Kidney capillary endothelial cell (primary cell): Measurements from ENCODE around the gene RAG2.
"Not testable (repeated sequence)": the region's sequence is repeated elsewhere in the genome, so short reads cannot be mapped to it uniquely, and the experiment has no call there.

Experiments used
- DNase-seq: peaks from one replicate; pipeline ENCODE4 v3.0.0-alpha.2; 2018; ENCODE audit warnings: low spot score

RAG2 gene

GRCh38 chr11:36600180-36600579, 2.1 kb upstream of the RAG2 start:
- DNase-seq, result no peak

DNA sequence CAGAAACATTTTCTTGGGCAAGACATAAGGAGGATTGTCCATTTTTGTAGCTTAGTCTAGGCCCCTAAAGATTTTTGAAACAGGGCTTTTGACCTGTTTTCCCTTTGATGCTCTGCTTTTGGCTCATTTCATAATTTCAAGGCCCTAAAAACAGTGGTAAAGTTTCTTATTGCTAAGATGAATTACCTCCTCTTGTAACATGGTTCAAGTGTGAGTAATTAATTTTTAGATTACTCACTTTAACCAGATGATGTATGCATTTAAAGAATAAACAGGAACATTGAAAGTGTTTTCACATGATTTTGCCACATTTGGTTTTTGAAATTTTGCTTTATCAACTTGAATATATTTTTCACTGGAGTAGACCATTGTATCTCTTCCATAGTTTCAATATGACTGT, 1.2 kb downstream of the RAG2 start:
- DNase-seq, result no peak

- DNase-seq, result peak; percentile 91
Measured at GRCh38 chr11:36594316-36594989, 3.6 kb downstream of the RAG2 start, which contains the start of gene IFTAP. IFTAP (plus strand) TSS chr11:36594502; CDS start chr11:36610104, 15,602 bp downstream.

DNA sequence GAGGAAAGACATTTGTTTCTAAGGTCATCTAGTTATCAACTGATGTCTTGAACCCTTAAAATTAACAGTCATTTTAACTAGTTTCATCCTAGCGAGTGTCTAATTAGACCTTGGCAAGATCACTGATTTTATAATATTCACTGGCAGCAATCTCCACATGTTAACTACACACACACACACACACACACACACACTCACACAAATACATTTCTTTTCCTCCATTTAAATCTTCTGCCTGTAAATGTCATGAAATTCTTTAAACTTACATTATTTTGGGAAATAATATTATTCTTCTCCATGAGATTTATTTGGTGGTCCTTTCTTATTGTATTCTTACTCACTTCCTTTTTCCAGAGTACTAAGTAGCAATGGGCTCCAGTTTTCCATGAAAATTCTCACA, 6.6 kb downstream of the RAG2 start:
- no peak for DNase-seq

DNA sequence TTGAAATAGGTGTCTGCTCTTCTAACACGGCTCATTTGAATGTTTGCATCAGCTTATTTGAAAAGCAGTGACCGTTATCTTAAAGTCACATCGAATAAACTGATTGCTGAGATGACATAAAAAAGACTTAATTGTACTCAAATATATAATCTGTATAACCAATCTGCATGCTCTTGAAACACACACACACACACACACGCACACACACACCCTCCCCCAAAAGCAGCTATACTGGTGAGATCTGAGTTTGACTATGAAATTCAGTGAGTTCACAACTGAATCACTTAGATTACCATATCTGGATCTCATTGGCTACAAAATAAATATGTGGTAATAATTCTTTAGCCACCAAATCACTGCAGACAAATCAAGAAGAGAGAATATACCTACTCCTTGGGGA, 7.5 kb downstream of the RAG2 start:
- DNase-seq, result no peak

GRCh38 chr11:36588099-36588498, 9.9 kb downstream of the RAG2 start:
- no peak for DNase-seq

DNA sequence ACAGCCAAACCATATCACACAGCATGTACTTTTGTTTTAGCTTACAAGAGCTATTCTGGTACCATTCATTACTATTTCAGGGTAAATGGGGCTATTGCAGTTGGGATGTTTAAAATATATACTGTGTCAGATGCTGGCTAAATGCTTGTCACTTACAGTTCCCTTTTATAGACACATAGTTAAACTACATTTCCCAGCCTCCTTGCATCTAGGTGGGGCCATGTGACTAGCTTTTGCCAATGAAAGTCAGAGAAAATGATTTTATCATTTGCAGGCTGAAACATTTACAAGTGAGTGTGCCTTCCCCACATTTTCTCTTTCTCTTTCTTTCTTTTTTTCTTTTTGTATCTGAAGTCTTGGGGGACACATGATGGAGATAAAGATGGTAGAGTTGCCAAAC, 11.5 kb downstream of the RAG2 start:
- DNase-seq, result no peak

DNA sequence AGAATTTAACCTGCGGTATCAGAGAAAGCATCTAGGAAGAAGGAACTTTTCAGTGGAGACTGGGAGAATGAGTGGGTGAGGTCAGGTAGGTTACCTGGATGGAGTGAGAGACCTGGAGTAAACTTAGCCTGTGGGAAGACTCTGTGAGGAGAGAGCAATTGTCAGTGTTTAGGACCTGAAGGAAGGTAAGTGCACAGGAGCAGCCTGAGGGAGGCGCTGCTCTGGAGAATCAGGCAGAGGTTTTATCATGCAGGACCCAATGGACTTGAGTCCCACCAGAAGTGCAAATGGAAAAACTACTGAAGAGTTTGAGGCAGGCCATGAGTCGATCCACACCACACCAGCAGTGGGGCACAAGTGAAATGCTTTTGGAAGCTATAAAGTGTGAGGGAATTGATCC, 14.4 kb downstream of the RAG2 start:
- DNase-seq, result no peak

- no peak for DNase-seq
Measured at GRCh38 chr11:36581536-36581935, 16.5 kb downstream of the RAG2 start.

GRCh38 chr11:36578458-36578857, 19.6 kb downstream of the RAG2 start:
- DNase-seq, result no peak

GRCh38 chr11:36577859-36578258, 20.2 kb downstream of the RAG2 start:
- DNase-seq, result no peak

DNA sequence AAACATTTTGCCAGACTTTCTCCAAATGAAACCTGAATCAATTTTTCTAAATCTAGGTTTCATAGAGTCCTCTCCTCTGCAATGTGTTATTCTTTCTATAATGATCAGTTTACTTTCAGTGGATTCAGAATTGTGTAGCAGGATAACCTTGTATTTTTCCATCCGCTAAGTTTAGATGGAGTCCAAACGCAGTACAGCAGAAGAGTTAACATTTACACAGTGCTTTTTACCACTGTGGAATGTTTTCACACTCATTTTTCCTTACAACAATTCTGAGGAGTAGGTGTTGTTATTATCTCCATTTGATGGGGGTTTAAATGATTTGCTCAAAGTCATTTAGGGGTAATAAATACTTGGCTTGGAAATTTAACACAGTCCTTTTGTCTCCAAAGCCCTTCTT, 20.7 kb downstream of the RAG2 start:
- DNase-seq, result no peak

DNA sequence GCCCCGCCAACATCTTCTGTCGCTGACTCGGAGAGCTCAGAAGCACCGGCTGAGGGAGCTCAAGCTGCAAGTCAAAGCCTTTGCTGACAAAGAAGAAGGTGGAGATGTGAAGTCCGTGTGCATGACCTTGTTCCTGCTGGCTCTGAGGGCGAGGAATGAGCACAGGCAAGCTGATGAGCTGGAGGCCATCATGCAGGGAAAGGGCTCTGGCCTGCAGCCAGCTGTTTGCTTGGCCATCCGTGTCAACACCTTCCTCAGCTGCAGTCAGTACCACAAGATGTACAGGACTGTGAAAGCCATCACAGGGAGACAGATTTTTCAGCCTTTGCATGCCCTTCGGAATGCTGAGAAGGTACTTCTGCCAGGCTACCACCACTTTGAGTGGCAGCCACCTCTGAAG, 23.6 kb downstream of the RAG2 start:
- DNase-seq, result no peak

DNA sequence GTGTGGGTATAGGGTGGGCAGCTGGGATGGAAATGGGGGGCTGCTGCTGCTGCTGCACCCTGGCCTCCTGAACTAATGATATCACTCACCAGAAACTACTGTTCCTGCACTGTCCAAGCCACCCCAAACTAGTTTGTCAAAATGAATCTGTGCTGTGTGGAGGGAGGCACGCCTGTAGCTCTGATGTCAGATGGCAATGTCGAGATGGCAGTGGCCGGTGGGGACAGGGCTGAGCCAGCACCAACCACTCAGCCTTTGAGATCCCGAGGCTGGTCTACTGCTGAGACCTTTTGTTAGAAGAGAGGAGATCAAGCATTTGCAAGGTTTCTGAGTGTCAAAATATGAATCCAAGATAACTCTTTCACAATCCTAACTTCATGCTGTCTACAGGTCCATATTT, 28.9 kb downstream of the RAG2 start:
- DNase-seq, result no peak

- DNase-seq, result no peak
Measured at GRCh38 chr11:36567694-36568093, 30.3 kb downstream of the RAG2 start, which contains the start of gene RAG1. RAG1 (plus strand) TSS chr11:36568007; CDS start chr11:36573305, 5,298 bp downstream.

DNA sequence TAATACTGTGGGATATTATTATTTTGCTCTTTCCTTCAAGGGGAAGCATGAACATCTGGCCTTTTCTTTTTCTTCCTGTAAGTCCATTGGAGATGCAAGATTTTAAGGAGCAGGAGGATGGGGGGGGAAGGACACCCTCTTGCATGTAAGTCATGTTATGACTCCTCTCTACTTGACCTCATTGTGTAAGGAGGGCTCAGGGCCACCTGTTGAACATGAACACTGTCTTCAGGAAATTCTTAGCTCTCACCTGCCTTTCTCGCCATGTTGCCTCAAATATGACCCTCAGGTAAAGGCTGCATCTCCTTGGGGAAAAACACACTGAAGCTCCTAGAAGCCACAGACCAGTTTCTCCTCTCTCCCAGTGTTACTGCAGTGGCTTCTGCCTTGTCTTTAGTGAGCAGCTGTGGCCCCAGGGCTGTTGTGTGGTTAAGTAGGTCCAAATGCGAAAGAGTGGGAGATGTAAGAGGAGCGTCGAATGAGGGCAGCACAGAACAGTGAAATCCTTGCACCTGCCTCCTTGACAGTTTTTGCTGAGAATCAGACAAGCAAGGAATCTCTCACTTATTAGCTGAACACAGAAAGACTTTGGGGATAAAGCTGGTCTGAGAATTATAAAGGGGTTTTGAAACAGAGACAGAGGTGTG, 31.5 kb downstream of the RAG2 start:
- no peak for DNase-seq

DNA sequence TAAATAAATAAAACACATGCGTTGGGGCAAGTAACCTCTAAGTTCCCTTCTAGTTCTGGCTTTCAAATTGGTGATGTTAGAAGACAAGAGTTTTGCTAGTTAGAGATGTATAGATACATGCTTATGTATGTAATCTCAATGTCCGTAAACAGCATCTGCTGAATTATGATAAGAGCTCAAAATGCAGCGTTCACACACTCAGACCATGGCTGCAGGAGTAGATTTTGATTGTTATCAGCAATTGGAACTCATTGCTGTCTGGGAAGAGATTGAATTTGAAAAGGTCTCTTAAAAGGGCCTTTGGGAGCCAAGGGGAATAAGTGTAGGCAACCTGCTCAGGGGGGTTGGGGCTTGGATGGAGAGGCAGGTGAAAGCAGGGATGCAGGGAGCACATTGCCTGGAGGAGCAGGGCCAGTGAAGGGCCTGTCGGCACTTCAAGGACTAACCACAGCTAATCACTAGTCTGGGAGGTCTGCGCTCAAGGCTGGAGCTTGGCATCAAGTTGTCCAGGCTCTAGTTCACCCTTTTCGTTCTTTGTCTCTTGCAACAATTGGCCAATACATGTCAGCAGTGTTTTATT, 32.9 kb downstream of the RAG2 start:
- DNase-seq, result no peak

DNA sequence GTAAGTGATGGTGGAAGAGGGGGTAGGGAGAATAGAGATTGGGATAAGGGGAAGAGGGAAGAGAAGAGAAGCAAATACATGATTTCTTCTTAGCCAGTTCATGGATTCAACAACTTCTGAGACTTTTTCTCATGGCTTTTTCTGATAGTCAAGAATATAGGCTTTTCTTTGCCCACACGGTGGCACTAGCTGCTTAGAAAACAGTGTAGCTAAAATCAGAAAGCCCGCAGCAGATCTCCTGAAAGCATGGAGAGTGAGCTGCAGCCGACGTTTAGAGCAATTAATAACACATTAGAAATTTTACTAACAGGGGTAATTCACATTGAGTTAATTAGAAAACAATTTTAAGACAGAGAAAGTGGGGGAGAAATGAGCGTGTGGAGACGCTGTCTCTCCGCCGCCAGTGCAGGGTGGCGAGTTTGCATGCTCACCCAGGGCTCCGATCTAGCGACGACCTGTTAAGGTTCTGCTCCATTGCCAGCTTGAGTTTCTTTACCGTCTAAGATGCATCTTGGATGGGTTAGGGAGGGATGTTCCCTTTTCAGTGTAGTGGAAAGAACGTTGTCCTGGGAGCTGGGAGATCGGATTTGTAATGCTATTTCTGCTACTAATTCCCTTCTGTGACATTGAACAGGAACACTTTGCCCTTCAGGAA, 33.5 kb downstream of the RAG2 start:
- DNase-seq, result peak; percentile 70

- no peak for DNase-seq
Measured at GRCh38 chr11:36558571-36559413, 39.2 kb downstream of the RAG2 start.

DNA sequence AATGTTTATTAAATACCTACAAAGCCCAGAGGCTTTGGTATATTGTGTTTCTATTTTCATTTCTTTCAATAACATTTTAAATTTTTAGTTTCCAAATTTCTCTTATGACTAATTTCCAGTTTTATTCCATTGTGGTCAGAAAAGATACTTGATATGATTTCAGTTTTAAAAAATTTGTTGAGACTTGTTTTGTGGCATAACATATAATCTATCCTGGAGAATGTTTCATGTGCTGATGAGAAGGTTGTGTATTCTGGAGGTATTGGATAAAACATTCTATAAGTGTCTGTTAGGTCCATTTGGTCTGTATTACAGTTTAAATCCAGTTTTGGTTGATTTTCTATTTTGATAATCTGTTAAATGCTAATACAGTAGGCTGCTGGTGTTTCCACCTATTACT, 40.0 kb downstream of the RAG2 start:
- DNase-seq, result no peak

DNA sequence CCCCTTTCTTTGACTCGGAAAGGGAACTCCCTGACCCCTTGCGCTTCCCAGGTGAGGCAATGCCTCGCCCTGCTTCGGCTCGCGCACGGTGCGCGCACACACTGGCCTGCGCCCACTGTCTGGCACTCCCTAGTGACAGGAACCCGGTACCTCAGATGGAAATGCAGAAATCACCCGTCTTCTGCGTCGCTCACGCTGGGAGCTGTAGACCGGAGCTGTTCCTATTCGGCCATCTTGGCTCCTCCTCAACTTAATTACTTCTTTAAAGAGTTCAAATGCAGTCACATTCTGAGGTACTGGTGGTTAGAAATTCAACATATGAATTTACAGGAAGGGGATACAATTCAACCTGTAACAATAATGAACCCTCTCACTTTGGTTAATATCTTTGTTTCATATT, 40.6 kb downstream of the RAG2 start:
- DNase-seq, result not testable (repeated sequence)
